ENCODE data around the gene PCDHB16.

- TF ChIP-seq CTCF (IDR thresholded peaks at IDR 0.05) (no peak), EP300 (IDR thresholded peaks at IDR 0.05) (no peak), POLR2A (IDR thresholded peaks at IDR 0.05) (no peak), POLR2AphosphoS5 (IDR thresholded peaks at IDR 0.05) (no peak)
Observed at GRCh38 chr5:141196363-141196762, 14.2 kb downstream of the PCDHB16 start.

Data from sigmoid colon (tissue), 4 donors.